Head of caudate nucleus (tissue), 42 donors: ENCODE data around the gene C1QA.

ENCODE experiments used
- DNase-seq, 42 donors: peaks; one replicate each; pipeline versions ENCODE4 v3.0.0 to v3.0.0-alpha.2; 2020 to 2021; ENCODE audit warnings: mixed read lengths in 7 of 42
- intact Hi-C: fragments of 100-400 bp; cut with DNase I; formaldehyde crosslinking; loops from one replicate; pipeline ENCODE4 v1.15.0; 2022

C1QA gene

DNA sequence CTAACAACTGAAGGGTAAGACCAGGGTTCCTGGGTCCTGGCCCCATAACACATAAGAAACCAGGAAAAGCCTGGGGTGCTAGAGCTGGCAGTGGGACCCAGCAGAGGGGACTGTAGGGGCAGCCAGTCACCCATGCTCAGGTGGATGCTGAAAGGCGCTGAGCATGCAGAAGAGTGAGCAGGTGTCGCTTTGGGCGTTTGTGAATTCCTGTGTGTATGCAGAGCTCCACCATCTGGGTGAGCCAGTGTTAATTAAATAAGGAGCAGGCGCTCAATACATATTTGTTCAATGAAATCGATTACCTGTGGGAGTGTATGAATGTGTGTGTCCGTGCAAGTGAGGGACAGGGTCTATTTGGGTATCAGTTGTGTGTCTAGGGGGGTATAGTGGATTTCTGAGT, 499 bp downstream of the C1QA start:
- DNase-seq = no peak
- intact Hi-C loops = no loop called here

DNA sequence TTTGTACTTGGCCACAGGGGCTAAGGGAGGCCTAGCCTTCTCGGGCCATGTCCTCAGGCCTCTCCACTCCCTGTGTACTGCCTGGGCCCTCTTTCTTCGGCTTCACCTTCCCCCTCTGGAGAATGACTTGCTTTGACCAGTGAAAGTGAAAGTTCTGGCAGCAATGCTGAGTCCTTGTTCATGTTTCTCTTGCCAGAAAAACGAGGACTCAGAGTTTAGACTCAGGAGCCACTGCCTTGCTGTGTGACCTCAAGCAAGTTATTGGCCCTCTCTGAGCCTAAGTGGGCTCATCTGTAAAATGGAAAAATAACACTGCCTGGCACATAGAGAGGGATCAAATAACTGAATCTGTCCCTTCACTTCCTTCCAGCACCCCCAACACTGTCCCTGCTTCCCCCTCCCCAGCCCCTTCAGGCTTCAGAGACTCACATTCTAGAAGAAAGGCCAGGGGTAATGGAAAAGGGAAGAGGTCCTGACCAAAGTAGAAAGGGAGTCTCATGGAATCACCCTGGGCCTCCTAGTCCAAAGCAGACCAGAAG, 1.5 kb downstream of the C1QA start:
- DNase-seq = no peak
- intact Hi-C loops = no loop called here

- intact Hi-C loops = no loop called here
- no peak for DNase-seq
Measured at GRCh38 chr1:22638476-22639234, 2.2 kb downstream of the C1QA start.

DNA sequence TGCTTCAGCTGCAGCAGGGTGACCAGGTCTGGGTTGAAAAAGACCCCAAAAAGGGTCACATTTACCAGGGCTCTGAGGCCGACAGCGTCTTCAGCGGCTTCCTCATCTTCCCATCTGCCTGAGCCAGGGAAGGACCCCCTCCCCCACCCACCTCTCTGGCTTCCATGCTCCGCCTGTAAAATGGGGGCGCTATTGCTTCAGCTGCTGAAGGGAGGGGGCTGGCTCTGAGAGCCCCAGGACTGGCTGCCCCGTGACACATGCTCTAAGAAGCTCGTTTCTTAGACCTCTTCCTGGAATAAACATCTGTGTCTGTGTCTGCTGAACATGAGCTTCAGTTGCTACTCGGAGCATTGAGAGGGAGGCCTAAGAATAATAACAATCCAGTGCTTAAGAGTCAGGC, 2.9 kb downstream of the C1QA start:
- peak in 16 of 42 donors; percentile 17 to 64 (median 38) for DNase-seq
- intact Hi-C loops = no loop called here

DNA sequence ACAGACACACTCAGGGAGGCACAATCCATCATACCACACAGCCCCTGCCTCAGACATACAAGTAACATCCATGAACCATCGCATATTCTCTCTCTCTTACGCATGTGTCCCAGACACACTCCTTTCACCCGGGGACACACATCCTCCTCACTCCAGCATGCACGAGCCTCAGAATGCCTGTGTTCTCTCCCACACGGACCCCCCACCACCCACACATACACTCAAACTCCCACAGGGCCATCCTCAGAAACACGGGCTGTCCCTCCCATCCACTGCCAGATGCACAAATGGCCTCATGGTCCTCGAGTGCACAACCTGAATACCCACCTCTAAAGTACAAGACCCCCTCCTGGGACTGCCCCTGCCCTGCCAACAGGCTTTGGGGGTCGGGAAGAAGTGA, 4.8 kb downstream of the C1QA start:
- no peak for DNase-seq
- intact Hi-C loops = no loop called here

DNA sequence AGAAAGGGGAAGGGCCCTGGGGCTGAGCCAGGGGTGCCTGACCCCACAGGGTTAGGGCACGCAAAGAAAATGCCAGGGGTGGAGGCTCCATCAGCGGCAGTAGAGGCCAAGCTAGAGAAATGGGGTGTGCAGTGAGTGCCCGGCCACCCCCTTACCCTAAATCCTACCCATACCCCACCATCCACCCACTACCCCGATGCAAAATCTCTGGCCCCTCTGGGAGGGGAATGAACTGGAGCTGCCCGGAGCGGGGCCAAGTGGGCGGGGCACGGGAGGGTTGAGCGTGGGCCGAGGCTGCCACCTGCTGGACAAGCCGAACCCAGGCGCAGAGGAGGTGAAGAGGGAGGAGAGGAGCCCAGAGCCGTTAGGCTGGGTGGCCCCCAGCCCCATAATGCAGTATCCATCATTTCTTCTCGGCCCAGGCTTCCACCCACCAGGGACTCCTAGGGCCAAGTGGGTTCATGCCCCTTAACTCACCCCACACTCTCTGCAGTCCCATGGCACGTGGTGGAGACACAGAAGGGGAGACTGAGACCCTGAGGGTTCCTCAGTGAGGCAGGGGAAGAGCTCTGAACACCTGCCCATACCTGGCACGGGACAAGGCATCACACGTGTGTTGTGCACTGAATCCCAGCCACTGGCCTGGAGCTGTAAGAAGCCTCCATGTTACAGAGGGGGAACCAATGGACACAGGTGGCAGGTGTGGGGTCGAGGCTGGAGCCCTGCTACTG, 5.6 kb downstream of the C1QA start:
- intact Hi-C loops = loop anchor here (2.0 kb wide), 1 partner anchor 221 kb away; no protein-coding TSS in a partner anchor
- DNase-seq = peak; percentile 66 to 94 (median 88)

DNA sequence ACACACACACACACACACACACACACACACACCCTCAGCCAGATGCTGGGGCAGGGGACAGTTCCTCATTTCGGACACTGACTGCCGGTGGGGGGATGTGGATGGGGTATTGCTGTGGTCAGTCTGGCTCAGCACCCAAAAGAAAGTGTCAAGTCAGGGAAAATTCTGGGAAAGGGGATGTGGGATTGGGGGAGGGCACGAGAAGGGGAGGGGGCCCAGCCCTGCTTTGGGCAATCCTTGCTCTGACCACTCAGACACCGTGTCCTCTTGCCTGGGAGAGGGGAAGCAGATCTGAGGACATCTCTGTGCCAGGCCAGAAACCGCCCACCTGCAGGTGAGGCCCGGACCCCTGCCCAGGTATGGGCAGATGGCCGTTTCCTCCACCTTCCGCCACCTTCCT, 7.0 kb downstream of the C1QA start, which contains the start of gene C1QC:
TSS of gene C1QC (plus strand) at position 253 of the 400 bp plus-strand sequence. CDS start 391 bp downstream, outside the sequence.
- intact Hi-C loops = loop anchor here (2.0 kb wide), 1 partner anchor 223 kb away; no protein-coding TSS in a partner anchor
- peak in 31 of 42 donors; percentile 15 to 68 (median 32) for DNase-seq

DNA sequence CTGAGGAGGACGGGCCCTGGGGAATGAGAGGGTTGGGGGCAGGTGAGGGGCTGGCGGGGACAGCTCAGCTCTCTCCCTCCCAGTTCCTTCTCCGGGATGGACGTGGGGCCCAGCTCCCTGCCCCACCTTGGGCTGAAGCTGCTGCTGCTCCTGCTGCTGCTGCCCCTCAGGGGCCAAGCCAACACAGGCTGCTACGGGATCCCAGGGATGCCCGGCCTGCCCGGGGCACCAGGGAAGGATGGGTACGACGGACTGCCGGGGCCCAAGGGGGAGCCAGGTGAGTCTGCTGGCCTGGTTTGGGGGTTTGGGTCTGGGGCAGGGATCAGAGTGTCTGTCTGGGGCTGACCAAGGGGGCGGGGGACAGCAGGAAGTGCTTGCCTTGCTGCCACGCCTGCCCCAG, 7.5 kb downstream of the C1QA start:
- intact Hi-C loops = loop anchor here (2.0 kb wide), 1 partner anchor 223 kb away; no protein-coding TSS in a partner anchor
- no peak for DNase-seq

GRCh38 chr1:22645931-22646330, 9.5 kb downstream of the C1QA start:
- intact Hi-C loops = no loop called here
- peak in 1 of 42 donors; percentile 31 for DNase-seq

DNA sequence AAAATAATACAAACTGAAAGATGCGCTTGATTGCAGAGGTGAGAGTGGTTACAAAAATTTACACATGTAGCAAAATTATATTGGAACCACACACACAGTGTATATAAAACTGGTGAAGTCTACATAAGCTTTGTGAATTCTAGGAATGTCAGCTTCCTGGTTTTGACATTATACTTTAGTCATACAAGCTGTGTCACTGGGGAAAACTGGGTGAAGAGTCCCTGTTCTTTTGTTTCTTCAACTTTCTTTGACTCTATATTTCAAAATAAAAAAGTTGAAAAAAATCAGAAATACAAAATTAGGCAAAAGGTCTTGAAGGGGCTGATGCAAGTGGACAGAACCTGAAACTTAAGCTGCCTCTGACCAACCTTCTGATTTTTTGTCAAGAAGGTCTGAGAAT, 10.0 kb downstream of the C1QA start:
- DNase-seq = no peak
- intact Hi-C loops = no loop called here

GRCh38 chr1:22650089-22650693, 13.8 kb downstream of the C1QA start:
- no peak for DNase-seq
- intact Hi-C loops = no loop called here

DNA sequence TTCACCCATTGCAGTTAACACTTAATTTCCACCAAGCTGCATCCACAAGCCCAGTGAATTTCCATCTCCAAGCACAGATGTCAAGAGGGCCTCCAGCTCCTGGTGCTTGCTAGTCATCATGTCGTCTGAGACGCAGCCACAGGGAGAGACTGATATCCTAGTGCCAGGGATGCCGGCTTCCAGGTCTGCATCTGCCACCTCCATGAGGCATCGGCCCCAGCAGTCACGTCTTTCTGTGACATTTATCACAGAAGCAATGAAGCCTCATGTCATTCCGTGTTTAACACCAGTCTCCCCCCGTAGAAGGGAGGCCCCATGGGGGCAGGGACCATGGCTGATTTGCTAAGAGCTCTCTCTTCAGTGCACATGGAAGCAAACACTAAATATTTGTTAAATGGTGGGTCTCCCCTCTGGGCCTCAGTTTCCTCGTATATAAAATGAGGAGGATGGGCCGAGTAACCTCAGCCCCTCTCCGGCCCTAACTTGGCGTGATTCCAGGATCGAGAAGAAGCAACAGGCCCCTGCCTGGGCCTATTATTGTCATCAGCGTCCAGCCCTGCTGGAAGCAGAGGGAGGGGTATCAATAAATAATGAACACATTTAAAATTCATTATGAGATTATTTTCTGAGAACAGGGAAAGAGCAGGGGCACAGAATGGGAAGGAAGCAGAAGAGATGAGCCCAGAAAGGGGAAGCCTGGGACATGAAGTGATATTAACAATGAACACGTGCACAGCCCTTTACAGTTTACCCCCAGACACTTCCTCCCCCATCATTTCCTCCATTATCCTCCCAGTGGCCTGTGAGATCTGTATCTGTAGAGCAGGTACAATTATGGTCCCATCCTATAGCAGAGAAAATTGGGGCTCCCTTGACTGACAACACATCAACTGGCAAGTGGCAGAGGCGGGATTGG, 15.8 kb downstream of the C1QA start:
- peak in 1 of 42 donors; percentile 13 for DNase-seq
- intact Hi-C loops = no loop called here

DNA sequence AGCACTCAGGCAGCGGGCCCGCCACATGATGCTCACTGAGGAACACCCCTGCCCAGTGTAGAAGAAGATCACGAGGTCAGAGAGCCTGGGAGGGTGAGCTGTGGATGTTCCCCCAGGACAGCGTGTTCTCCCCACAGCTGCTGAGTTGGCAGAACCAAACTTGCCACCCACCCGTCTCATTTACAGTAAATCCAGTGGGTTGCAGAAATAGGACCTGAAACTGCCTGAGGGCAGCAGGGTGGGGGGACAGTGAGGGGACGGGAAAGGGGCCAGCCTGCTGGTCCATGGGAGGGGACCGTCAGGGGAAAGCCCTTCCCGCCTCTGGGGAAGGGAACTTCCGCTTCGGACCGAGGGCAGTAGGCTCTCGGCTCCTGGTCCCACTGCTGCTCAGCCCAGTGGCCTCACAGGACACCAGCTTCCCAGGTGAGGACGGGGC, 16.5 kb downstream of the C1QA start, which contains the start of gene C1QB:
TSS of gene C1QB (plus strand) at position 356 of the 436 bp plus-strand sequence. CDS start 6,227 bp downstream, outside the sequence.
- peak in 36 of 42 donors; percentile 23 to 70 (median 52) for DNase-seq
- intact Hi-C loops = no loop called here

DNA sequence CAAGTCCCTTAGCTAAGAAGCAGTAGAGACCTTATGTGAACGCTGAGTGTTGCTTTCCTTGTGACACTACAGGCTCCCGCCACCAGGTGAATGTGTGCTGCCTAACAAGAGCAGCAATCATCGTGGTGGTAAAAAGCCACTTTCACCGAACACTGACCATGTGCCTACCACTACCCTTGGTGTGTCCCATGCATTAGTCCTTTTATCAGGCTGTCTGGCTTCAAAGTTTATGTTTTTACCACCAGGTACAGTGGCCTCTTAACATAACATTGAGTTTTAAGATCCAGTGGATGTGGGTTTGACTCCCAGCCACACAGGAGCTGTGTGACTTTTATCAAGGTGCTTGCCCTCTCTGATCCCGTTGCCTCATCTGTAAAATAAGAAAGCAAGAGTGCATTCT, 18.3 kb downstream of the C1QA start:
- DNase-seq = no peak
- intact Hi-C loops = no loop called here

DNA sequence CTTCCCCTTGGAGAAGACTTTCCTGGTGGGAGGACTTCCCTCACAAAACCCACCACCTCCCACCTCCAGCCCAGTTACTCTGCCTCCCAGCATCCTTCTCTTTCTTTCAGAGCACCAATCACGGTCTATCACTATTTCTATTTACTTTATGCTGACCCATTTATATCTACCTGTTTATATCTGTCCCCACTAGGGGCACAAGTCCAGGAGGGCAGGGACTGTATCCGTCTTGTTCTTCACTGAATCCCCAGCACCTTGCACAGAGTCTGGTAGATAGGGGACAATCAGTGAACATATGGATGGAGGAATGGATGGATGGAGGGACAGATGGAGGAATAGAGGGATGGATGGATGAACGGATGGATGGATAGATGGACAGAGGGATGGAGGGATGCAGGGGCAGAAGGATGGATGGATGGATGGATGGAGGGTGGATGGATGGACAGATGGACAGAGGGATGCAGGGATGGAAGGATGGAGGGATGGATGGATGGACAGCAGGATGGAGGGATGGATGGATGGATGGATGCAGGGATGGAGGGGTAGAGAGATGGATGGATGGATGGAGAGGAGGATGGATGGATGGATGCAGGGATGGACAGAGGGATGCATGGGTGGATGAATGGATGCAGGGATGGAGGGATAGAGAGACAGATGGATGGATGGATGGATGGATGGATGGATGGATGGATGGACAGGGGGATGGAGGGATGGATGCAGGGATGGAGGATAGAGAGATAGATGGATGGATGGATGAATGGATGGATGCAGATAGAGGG, 22.1 kb downstream of the C1QA start:
- no peak for DNase-seq
- intact Hi-C loops = no loop called here

DNA sequence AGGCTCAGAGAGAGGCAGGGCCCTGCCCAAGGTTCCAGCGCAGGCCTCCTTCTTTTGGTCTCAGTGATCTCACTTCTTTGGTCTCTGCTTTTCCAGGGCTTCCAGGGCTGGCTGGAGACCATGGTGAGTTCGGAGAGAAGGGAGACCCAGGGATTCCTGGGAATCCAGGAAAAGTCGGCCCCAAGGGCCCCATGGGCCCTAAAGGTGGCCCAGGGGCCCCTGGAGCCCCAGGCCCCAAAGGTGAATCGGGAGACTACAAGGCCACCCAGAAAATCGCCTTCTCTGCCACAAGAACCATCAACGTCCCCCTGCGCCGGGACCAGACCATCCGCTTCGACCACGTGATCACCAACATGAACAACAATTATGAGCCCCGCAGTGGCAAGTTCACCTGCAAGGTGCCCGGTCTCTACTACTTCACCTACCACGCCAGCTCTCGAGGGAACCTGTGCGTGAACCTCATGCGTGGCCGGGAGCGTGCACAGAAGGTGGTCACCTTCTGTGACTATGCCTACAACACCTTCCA, 24.4 kb downstream of the C1QA start:
- intact Hi-C loops = no loop called here
- no peak for DNase-seq

- intact Hi-C loops = no loop called here
- no peak for DNase-seq
Measured at GRCh38 chr1:22661880-22662279, 25.5 kb downstream of the C1QA start.
